ENCODE measurements around the gene CRYBG1.

GRCh38 chr6:106553440-106553839 is 192.9 kb downstream of the CRYBG1 start:
- TF ChIP-seq CTCF (conservative IDR thresholded peaks at IDR 0.05; ENCODE audit: low read length) (no peak), EZH2phosphoT487 (IDR thresholded peaks at IDR 0.05; ENCODE audit: borderline replicate concordance) (no peak)

Measured in Loucy (cell line).